Endothelial cell of hepatic sinusoid (primary cell): Measurements from ENCODE around the gene KLHL26.
"Not testable (repeated sequence)": the region's sequence is repeated elsewhere in the genome, so short reads cannot be mapped to it uniquely, and the experiment has no call there.

Experiments used
- in situ Hi-C: cut with HindIII; loops from 2 replicates; pipeline ENCODE4 v1.10.0; 2017; ENCODE audit warnings: low sequenced_read_pairs

KLHL26 gene

DNA sequence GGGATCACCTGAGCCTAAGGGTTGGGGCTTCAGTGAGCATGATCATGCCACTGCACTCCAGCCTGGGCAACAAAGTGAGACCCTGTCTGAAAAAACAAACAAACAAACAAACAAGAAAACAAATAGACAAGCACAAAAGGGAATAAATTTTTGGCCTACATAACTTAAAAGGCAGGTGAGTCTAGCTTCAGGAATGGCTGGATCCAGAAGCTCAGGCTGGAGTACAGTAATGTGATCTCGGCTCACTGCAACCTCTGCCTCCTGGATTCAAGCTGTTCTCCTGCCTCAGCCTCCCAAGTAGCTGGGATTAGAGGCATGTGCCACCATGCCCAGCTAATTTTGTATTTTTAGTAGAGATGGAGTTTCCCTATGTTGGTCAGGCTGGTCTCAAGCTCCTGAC, 43.3 kb downstream of the KLHL26 start:
- in situ Hi-C loops, result not testable (repeated sequence)

DNA sequence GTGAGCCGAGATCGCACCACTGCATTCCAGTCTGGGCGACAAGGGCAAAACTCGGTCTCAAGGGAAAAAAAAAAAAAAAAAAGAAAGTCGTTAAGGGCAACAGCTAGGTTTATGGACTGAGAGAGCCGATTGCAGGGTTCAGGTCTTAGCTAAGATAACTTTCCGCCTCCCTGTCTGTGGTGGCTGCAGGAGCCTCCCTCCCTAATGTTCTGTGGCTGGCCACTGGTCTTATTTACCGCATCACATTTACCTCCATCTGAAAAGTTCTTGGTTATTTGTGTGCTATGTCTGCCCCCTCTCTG, 45.9 kb downstream of the KLHL26 start:
- in situ Hi-C loops, result no loop called here

DNA sequence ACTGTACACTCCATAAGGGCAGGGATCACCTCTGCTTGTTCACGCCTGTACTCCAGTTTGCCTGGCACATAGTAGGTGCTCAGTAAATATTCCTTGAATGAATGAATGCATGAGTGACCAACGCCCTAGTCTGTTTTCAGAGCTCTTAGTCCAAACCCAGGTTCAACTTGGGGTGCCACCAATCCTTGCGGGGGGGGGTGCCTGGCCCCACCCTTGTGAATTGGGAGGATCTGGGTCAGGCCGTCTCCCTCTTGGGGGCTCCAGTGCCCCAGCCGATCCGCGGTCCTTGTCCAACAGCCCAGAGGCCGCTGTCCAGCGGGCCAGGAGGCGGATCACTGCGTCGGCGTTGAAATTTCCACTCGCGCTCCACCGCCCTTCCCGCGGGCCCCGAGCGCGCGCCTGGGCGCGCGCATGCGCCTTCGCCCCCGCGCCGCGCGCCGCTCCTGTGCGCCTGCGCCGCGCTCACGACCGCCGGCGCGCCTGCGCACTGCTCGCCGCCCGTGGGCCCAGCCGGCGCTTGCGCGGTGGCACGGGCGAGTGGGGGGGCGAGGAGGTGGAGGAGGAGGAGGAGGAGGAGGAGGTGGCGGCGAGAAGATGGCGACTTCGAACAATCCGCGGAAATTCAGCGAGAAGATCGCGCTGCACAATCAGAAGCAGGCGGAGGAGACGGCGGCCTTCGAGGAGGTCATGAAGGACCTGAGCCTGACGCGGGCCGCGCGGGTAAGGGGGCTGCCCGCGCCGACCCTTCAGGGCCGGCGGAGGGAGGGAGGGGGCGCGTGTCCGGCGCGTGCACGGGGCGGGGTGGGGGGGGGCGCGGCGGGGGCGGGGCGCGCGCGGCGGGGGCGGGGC, 46.5 kb downstream of the KLHL26 start, which contains the start of gene CRTC1:
Gene CRTC1, plus strand, starts transcription at position 572 of the 849 bp plus-strand sequence. Its CDS starts 23 bp downstream, at position 595.
- in situ Hi-C loops, result no loop called here

DNA sequence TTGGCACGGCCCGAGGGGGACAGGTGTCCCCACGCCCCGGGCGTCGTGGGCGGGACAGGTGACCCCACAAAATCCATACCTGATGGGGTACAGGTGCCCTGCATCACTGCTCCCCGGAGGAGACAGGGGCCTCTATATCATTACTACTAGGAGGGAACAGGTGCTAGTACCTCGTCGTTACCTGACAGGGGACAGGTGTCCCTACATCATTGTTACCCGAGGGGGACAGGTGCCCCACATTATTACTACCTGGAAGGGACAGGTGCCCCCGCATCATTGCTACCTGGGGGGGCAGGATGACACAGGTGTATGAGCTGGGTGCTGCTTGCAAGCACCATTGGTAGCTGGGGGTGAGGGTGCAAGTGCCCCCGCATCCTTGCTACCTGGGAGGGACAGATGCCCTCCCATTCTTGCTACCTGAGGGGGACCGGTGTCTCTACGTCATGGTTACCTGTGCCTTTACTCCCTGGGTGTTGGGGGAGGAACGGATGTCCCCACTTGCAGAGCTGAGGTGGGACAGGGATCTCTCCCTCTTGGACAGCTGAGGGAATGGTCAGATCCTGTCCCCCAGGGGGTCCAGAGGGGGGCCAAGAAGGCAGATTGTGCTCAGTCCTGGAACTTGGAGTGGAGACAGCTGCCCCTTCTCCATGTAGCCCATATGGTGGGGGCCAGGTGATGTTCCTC, 47.3 kb downstream of the KLHL26 start:
- in situ Hi-C loops, result no loop called here

DNA sequence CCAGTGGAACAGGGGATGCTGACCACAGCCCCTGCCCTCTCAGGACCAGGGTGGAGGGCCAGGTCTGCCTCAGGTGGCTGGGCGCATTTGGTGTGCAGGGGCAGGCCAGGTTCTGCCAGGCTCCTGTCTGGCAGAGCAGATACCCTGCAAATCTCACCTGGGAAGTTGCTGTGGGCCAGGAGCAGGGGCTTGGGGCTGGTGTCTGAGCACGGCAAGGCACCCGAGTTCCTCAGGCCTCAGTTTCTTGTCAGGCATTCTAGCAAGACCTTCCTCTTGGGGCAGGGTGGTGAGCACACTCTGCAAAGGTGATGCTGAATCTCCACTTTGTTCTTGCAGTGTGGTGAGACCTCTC, 47.8 kb downstream of the KLHL26 start:
- in situ Hi-C loops, result no loop called here

DNA sequence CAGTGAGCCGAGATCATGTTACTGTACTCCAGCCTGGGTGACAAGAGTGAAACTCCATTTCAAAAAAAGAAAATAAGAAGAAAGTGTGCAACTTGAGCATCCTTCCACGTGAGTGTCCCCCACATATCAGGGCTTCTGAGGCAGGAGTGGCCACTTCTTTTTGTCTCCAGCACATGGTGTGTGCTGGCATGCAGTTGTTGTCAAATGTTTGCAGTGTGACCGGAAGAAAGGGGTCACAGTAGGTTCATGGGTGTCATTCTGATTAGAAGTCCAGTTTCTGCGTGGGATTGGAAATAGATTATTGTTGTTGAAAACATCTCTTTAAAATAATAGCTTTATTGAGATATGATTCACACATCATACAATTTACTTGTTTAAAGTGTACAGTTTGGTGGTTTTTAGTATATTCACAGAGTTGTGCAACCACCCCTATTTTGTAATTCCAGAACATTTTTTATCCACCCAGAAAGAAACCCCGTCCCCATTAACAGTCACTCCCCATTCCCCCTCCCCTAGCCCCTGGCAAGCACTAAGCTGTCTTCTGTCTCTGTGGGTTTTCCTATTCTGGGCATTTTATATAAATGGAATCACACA, 48.9 kb downstream of the KLHL26 start:
- in situ Hi-C loops, result no loop called here

DNA sequence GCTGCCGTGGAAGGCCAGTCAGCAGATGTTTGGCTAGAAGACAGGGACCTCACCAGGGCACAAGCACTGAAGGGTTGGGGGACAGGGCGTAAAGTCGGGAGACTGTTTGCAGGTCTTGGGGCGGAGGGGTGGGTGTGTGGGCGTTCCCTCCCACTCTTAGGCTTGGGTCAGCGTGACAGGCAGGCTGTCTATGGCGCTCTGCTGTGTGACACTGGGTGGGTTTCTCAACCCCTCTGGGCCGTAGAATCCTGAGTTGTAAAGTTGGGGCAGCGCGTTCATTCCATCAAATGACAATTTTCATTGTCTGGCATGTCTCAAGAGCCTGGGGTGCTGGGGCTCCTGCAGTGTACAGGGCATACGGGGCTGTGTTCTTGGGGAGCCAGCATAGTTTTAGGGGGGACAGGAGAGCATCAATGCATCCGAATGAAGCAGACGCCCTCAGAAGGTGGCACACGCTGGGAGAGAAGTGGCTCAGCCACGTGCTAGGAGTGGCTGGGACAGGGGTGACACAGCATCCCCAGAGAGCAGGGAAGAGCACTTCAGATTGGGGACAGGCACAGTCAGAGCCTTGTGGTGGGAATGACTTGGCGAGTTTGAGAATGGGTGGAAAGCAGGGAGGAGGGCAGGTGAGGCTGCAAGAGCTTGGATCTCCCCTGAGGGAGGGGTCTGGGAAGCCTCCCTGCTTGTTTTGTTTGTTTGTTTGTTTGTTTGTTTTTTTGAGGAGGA, 51.1 kb downstream of the KLHL26 start:
- in situ Hi-C loops, result no loop called here

DNA sequence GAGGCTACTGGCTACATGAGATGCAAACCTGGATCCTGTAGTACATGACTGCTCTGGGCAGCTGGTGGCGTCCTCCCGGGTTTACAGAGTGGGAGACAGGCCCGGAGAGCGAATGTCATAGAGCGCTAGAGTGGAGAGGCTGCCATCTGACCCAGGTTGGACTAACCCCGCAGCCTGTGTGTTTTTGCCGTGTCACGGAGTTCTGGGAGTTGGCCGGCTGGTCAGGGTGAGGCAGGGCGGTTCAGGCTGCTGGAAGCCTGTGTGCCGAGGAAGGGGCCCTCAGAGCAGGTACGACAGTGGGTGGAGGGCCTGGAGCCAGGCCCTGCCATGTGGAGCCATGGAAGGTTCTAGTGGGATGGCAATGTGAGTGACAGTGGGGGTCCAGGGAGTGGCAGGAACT, 59.2 kb downstream of the KLHL26 start:
- in situ Hi-C loops, result no loop called here

DNA sequence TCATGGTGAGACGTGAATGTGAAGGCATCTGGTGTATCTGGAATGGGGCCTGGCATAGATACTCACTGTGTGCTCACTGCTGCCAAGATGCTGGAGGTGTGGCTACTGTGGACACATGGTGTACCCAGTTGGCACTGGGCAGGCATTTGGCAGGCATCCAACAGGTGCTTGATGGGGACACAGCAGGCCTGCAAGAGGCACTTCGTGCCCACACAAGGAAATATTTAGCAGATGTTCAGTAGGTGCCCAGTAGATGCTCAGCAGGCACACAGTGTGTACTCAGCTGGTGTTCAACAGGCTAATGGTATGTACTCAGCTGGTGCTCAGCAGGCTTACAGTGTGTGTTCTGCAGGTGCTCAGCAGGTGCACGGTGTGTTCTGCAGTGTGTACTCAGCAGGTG, 60.9 kb downstream of the KLHL26 start:
- in situ Hi-C loops, result no loop called here

DNA sequence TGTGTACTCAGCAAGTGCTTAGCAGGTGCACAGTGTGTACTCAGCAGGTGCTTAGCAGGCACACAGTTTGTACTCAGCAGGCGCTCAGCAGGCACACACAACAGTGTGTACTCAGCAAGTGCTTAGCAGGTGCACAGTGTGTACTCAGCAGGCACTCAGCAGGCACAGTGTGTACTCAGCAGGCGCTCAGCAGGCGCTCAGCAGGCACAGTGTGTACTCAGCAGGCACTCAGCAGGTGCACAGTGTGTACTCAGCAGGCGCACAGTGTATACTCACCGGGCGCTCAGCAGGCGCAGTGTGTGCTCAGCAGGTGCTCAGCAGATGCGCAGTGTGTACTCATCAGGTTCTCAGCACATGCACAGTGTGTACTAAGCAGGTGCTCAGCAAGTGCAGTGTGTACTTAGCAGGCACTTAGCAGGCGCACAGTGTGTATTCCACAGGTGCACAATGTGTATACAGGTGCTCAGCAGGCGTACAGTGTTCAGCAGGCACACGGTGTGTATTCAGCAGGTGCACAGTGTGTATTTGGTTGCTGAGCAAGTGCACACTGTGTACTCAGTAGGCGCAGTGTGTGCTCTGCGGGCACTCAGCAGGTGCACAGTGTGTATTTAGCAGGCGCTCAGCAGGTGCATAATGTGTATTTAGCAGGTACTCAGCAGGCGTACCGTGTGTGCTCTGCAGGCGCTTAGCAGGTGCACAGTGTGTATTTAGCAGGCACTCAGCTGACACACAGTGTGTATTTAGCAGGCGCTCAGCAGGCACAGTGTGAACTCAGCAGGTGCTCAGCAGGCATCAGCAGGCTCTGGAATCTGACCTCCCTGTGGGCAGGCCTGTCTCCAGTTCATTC, 61.7 kb downstream of the KLHL26 start:
- in situ Hi-C loops, result no loop called here

DNA sequence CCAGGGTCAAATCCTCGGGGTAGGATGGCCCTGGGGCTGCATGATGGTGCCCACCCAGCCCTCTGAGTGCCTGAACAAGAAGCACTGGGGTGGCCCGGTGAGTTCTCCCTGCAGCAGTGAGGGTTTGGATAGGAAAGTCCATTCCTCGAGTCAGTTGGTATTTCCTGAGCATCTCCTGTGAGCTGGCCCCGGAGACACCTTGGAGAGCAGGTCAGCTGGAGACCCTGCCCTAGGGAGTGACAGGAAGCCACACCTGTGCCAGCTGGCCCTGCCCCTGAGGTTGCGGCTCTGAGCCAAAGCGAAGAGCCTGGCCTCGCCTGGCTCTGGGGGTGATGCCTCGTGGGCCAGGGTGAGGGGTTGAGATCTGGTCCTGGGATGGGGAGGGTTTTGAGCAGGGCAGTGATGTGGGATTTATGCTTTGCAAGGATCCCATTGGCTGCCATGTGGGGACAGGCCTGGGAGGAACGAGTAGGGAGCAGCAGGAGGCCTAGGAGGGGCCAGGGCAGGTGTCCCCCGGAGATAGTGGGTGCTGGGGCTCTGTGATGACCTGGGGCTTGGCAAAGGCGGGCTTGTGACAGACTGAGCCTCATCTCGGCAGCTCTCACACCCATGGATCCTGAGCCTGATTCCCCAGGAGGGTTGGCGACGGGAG, 62.7 kb downstream of the KLHL26 start:
- in situ Hi-C loops, result no loop called here

DNA sequence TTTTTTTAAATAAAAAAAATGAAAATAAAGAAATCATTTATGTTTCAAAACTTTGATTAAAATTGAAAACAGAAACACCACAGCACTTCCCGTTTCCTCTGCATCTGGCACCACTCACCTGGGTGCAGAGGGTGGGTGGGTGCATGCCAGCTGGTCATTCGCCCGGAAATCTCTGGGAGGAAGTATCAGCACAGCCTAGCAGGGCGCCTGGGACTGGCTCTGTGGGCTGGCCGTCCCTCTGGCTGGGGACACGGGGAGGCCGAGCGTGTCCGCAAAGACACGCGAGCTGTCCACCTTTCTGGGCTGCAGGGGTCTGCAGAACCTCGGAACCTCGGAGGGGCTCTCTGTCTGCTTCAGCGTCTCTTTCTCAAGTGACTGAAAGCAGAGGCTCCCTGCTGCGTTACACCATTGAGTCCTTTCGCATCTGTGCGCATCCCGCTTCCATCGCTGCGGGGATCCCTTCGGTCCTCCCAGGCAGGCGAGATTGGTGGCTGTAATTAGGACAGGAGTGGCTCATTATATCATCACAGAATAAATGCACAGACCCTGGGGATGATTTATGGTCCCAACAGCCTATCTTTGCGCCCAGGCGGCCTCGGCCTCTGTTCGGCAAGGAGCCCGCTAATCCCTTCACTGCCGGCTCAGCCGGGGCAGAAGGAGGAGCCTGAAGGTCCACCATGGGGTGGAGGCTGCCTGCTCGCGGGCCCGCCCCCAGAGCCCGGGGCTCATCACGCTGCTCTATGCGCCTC, 63.8 kb downstream of the KLHL26 start:
- in situ Hi-C loops, result no loop called here

DNA sequence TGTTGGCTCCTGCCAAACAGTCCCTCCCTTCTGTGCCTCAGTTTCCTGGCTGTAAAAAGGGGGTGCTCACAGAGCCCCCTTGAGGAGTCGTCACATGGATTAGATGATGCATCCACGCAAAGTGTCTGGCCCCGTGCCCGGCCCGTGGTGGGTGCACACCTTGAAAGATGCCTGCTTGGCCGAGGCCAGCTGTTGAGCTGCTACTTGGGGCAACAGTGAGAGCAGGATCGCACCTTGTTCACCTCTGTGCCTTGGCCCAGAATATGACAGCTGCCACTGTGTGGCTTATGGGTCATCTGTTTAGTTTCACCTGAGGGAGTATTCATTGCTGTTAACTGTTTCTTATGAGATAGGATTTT, 64.4 kb downstream of the KLHL26 start:
- in situ Hi-C loops, result no loop called here

DNA sequence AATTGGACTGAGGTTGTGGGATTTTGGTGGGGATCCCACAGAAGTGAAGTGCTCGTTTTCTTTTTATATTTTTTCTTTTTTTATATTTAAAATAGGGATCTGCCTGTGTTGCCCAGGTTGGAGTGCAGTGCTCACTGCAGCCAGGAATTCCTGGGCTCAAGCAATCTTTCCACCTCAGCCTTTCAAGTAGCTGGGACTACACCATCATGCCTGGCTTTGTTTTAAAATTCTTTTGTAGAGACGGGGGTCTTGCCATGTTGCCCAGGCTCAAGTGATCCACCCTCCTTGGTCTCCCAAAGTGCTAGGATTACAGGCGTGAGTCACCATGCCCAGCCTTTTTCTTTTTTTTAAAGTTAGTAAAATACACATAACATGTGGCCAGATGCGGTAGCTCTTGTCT, 67.2 kb downstream of the KLHL26 start:
- in situ Hi-C loops, result no loop called here

DNA sequence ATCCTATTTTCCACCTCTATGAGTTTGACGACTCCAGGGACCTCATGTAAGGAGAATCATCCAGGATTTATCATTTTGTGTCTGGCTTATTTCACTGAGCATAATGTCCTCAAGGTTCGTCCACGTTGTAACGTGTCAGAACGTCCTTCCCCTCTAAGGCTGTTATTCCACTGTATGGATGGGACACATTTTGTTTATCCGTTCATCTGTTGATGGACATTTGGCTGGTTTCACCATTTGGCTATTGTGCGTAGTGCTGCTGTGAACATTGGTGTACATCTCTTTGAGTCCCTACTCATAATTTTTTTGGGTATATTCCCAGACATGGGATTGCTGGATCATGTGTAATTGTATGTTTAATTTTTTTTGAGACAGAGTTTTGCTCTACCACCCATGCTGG, 68.1 kb downstream of the KLHL26 start:
- in situ Hi-C loops, result no loop called here

DNA sequence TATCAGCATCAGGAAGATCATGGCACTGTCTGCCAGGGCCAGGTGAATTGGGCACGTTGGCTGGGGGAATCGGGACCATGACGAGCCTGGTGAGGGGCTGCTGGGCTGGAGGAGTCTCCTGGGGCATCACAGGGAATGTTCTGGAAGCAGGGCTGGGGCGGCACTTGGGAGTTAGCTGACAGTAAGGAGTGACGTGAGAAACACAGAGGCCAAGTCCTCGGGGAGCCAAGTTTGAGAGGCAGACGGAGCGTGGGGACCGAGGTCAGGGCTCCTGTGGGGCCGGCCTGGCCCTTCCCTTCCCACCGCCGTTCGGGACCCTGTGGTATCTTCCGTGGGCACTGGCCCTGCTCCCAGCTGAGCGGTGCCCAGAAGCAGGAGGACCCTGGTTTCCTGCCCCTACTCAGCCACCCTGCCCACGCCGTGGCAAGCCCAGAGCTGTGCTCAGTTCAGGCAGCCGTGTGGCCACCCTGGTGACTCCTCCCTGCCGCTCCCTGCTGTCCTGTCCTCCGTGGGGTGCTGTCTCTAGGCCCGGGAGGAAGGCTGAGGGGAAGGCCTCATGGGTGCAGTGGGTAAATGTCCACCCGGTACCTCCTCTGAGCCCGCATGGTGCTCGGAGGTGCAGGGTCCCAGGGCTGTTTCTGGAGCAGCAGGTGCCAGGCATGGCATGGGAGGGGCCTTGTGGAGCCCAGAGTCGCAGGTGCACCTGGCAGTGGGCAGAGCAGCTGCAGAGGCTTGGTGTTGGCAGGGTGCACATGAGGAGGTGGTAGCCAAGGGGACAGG, 71.8 kb downstream of the KLHL26 start:
- in situ Hi-C loops, result no loop called here

DNA sequence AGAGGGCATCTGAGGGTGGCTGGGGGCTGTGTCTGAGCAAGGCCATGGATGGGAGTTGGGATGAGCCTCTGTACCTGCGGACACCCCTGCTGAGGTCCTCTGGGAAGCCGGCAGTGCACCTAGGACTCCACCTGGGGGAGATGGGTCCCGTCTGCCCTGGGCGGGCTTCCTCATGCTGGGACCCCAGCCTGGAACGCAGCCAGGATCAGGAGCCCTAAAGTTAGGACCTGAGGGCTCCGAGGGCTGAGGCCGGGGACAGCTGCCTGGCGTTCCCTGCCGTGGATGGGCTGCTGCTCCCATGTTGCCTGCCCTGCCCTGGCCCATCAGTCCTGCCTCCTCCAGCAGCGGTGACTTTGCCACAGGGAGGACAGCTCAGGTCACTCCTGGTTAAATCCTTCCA, 72.7 kb downstream of the KLHL26 start:
- in situ Hi-C loops, result no loop called here

DNA sequence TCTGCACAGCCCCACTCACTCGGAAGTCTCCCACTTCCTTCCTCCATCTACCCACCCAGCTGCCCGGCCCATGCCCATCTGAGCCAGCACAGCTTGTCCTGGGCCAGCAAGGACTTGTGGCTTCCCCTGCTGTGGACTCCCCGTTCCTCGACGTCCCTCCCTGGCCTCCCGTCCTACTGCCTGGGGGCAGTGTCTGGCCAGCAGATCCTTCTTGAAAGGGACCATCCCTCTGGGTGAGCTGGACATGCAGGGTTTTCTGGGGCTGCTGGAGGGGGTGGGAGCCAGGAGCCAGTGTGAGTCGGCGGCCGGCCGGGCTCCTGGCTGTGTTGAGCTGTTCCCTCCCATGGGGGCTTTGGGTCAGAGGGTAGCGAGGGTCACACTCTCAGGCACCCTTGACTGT, 73.4 kb downstream of the KLHL26 start:
- in situ Hi-C loops, result no loop called here
